ES-I3 (cell line): Measurements from ENCODE around the gene SAMD8.

ENCODE experiments used
- H3K36me3 ChIP-seq: 2 replicates; pipeline ENCODE4 v1.6.1; 2013; ENCODE audit warnings: mild to moderate bottlenecking, low read length, control low read depth, moderate library complexity; ENCODE audit not compliant: insufficient read depth
- H3K4me1 ChIP-seq: 2 replicates; pipeline ENCODE4 v1.6.1; 2013; ENCODE audit warnings: mild to moderate bottlenecking, control low read depth, low read length; ENCODE audit not compliant: insufficient read depth
- H3K9ac ChIP-seq: 2 replicates; pipeline ENCODE4 v1.6.1; 2013; ENCODE audit warnings: low read depth, mild to moderate bottlenecking, low read length, moderate library complexity
- H3K9me3 ChIP-seq: 2 replicates; pipeline ENCODE4 v1.6.1; 2013; ENCODE audit warnings: mild to moderate bottlenecking, low read length, moderate library complexity; ENCODE audit not compliant: control insufficient read depth, insufficient read depth

The SAMD8 gene

GRCh38 chr10:75074711-75075445, 36.6 kb upstream of the SAMD8 start:
- Histone ChIP-seq H3K9me3 (no peaks in the 10 kb centered on the region), H3K36me3 (no peaks in the 10 kb centered on the region), H3K9ac (no peak overlapping the region), H3K4me1 (peaks cover 22% of the 10 kb centered on the region)

DNA sequence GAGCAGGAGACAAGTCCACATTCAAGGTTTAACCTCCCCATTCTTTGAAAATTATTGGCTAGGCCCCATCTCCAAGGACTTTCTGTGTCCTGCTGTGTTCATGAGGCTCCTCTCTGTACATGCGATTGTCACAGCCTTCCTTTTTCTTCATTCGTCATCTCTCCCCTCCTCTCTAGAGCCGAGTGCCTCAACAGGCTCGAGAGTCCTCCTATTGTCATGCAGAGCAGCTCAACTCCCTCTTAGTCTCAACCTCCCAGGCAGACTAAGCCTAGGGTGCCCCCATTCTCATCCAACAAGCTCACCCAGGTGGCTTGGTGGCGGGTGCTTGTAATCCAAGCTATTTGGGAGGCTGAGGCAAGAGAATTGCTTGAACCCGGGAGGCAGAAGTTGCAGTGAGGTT, 35.1 kb upstream of the SAMD8 start:
- Histone ChIP-seq H3K9me3 (no peaks in the 10 kb centered on the region), H3K9ac (no peak overlapping the region), H3K4me1 (peaks cover 26% of the 10 kb centered on the region), H3K36me3 (no peaks in the 10 kb centered on the region)

DNA sequence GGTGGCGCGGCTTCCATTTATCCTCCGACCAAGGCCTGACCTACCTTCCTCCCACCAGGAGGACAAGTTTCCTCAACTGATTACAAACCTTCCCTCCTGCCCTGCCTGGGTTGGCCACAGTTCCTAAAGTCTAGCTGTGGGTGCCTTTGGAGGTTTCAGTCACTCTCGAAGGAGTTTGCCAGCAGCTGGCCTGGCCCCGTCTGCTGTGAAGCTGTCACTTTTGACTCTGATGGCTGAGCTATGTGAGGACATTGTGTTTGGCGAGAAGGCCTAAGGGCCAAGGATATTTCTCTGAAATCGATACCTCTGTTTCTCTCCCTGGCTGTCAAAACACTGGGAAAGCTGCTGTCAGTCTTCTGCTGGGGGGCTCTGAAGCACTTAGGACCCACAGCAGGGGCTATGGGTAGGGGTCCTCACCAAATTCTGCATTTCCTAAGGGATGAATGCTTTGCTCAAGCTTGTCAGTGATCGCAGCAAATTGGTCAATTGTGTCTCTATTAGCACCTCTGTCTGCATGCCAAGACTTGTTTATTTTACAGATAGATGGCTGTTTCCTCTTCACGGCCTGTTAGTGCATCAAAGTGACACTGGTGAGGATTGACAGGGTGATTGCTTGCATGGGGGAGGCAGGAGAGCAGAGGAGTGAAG, 31.9 kb upstream of the SAMD8 start:
- Histone ChIP-seq H3K36me3 (no peaks in the 10 kb centered on the region), H3K9me3 (no peaks in the 10 kb centered on the region), H3K4me1 (peaks cover 31% of the 10 kb centered on the region), H3K9ac (no peak overlapping the region)

GRCh38 chr10:75080554-75080953, 30.9 kb upstream of the SAMD8 start:
- Histone ChIP-seq H3K9ac (no peak overlapping the region), H3K4me1 (peaks cover 32% of the 10 kb centered on the region), H3K36me3 (no peaks in the 10 kb centered on the region), H3K9me3 (no peaks in the 10 kb centered on the region)

- Histone ChIP-seq H3K9me3 (no peaks in the 10 kb centered on the region), H3K36me3 (no peaks in the 10 kb centered on the region), H3K9ac (no peak overlapping the region), H3K4me1 (peaks cover 26% of the 10 kb centered on the region)
These were observed 30.1 kb upstream of the SAMD8 start for GRCh38 chr10:75081379-75081778.

DNA sequence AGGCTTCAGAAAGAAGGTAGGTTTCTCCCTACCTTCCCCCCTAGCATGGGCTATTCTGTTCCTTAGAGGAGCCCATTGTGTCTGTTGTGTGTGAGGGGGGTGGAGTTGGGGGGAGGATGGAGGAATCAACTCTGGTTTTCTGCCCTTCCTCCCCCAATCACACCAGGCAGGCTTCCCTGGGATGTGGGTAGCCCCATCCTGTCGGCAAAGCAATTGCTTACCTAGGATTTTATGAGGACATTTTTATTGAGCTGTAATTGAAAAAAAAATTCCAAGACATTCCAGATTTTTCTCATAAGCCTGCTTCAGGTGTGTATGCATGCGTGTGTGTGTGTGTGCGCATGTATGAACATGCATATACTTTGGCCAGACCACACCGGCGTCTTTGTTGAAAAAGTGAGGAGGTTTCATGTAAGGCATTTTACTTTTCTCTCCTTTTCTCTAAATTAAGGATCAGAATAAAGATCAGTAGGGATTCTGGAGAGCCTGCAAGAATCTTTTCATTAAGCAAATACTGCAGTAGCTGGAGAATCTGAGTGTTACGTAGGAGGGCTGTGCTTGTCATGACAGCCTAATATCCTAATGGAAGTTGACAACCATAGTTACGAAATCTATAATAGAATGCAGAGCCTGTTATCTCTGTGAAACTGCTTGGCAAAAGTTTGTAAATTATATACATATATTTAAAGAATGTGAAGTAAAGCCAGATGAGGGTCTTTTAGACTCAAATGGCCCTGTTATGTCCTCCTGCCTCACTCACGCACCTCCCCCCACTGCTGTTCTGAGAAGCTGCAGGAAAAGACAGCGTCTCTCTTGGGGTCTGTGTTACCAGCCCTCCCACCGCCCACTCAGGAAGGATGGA, 27.3 kb upstream of the SAMD8 start:
- peaks cover 23% of the 10 kb centered on the region for H3K4me1 ChIP-seq
- H3K36me3 ChIP-seq = no peaks in the 10 kb centered on the region
- no peaks in the 10 kb centered on the region for H3K9me3 ChIP-seq
- no peak overlapping the region for H3K9ac ChIP-seq

- Histone ChIP-seq H3K36me3 (no peaks in the 10 kb centered on the region), H3K4me1 (peaks cover 15% of the 10 kb centered on the region; the same call in 1 of the 2 replicates), H3K9ac (no peak overlapping the region), H3K9me3 (no peaks in the 10 kb centered on the region)
These were observed 26.5 kb upstream of the SAMD8 start for GRCh38 chr10:75084834-75085384.

DNA sequence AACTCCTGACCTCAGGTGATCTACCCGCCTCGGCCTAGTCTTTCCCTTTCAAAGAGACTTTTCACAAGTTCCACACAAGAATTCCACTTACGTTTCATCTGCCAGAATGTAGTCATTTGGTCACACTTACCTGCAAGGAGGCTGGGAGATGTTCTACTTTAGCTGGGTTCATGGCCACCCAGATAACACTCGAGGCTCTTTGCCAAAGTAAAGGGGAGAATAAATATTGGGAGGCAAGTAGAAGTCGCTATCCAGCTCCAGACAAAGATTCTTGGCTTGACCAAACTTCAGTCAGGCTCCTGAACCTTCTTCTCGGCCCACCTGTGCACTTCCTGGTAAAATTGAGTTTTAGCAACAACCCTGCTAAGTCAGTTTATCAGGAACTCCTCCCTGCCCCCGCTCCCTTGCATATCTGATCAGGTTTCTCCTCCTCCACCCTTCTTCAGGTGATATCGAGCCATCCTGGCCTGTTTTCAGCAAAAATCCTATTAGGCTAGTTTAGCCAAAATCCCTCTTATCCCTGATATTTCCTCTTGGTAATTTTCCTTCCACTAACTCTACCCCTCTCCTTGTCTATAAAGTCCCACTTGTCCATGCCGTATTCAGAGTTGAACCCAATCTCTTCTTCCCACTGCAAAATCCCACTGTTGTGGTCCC, 25.1 kb upstream of the SAMD8 start:
- Histone ChIP-seq H3K9ac (no peak overlapping the region), H3K4me1 (peaks cover 12% of the 10 kb centered on the region; the same call in 1 of the 2 replicates), H3K36me3 (no peaks in the 10 kb centered on the region), H3K9me3 (no peaks in the 10 kb centered on the region)

DNA sequence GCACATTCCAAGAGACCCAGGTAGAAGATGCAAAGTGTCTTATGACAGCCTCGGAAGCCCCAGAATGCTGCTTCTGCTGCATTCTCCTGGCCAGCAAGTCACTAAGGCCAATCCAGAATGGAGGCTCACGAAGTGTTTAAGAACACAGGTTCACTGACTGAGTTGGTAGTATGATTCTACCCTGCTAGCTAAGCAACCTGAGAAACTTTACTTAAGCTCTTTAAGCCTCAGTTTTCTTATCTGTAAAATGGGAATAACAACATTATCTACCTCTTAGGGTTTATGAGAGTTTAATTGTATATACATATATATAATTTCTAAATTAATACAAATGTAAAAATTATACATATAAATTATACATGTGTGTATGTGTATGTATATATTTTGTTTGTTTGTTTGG, 22.8 kb upstream of the SAMD8 start:
- Histone ChIP-seq H3K9me3 (no peaks in the 10 kb centered on the region), H3K36me3 (no peaks in the 10 kb centered on the region), H3K9ac (no peak overlapping the region), H3K4me1 (peaks cover 12% of the 10 kb centered on the region; the same call in 1 of the 2 replicates)

- H3K9me3 ChIP-seq = no peaks in the 10 kb centered on the region
- H3K36me3 ChIP-seq = no peaks in the 10 kb centered on the region
- peaks cover 6% of the 10 kb centered on the region; the same call in 1 of the 2 replicates for H3K4me1 ChIP-seq
- no peak overlapping the region for H3K9ac ChIP-seq
These were observed 21.8 kb upstream of the SAMD8 start for GRCh38 chr10:75089634-75090033.

GRCh38 chr10:75091146-75091545, 20.3 kb upstream of the SAMD8 start:
- H3K9ac ChIP-seq = no peak overlapping the region

GRCh38 chr10:75094465-75094864, 17.0 kb upstream of the SAMD8 start:
- no peaks in the 10 kb centered on the region for H3K9me3 ChIP-seq

More at GRCh38 chr10:75091146-75091545, 20.3 kb upstream of the SAMD8 start:
- peaks cover 6% of the 10 kb centered on the region; the same call in 1 of the 2 replicates for H3K4me1 ChIP-seq
- H3K9me3 ChIP-seq = no peaks in the 10 kb centered on the region
- H3K36me3 ChIP-seq = no peaks in the 10 kb centered on the region

GRCh38 chr10:75095631-75096030, 15.8 kb upstream of the SAMD8 start:
- no peak overlapping the region for H3K9ac ChIP-seq
- H3K9me3 ChIP-seq = no peaks in the 10 kb centered on the region
- H3K4me1 ChIP-seq = peaks cover 6% of the 10 kb centered on the region; the same call in 1 of the 2 replicates
- H3K36me3 ChIP-seq = no peaks in the 10 kb centered on the region

More at GRCh38 chr10:75094465-75094864, 17.0 kb upstream of the SAMD8 start:
- no peaks in the 10 kb centered on the region for H3K36me3 ChIP-seq
- no peaks in the 10 kb centered on the region for H3K4me1 ChIP-seq
- no peak overlapping the region for H3K9ac ChIP-seq

DNA sequence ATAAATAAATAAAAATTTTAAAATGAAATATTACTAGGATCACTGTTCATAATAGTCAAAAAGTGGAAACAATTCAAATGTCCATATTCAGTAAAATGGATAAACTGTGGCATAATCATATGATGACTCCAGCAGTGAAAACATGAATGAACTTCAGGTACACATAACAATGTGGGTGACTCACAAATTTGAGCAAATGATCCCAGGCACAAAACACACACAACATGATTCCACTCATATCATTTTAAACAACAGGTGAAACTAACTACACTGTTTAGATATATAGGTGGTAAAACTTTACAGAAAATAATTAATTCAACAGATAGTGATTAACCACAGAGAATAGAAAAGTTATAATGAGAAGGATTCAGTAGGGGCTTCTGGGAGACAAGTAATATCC, 14.7 kb upstream of the SAMD8 start:
- Histone ChIP-seq H3K36me3 (no peaks in the 10 kb centered on the region), H3K4me1 (peaks cover 11% of the 10 kb centered on the region; the same call in 1 of the 2 replicates), H3K9ac (no peak overlapping the region), H3K9me3 (no peaks in the 10 kb centered on the region)
